NCI-H128 (cell line): Measurements from ENCODE around the gene ARHGAP44.
"Not testable (repeated sequence)": the region's sequence is repeated elsewhere in the genome, so short reads cannot be mapped to it uniquely, and the experiment has no call there.

Experiments used
- DNase-seq: peaks from one replicate; lab custom pipeline; 2025; ENCODE audit not compliant: unreplicated experiment; lab: John Stamatoyannopoulos, UW

Gene ARHGAP44

DNA sequence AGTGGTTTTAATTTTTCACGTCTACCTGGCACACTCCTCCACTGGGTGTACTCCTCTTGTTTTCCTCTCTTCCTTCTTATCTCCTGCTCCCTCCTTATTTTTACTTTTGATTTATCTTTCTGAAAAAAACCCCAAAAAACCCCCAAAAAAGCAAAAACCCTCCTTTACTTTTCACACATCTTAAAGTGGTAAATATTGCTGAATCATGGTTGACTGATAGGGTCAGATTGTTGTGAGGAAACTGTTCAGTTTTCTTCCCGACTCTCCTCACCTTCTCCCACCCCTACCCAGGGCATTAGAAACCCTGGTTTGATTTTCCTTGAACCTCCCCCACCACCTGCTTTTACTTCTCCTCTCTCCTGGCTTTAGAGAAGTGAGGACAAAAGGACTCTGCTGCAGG lies 25.4 kb downstream of the ARHGAP44 start:
- DNase-seq, result no peak

GRCh38 chr17:12815642-12816141 lies 26.4 kb downstream of the ARHGAP44 start:
- no peak for DNase-seq

DNA sequence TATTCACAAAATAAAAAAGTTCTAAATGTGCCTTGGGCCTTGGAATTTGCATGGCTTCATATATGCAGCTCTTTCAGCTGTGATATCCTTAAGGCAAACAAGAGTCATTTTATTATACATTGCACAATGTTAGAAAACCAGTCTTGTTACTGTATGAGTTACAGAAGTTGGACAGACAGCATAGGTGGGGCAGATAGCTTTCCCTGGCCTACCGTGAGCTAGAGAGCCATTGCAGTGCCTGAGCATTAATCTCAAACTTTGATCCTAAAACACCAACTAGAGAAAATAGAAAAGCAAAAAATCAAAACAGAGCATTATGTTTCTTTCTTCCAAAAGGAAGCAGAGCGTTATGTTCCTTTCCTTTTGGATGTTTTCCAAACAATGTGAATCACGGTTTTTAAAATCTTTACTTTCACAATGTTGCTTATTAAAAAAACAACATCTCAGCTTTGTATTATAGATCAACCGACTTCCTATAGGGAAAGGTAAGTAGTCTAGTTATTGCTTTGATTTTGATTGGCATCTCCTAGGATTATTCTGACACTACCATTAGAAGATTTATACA lies 32.2 kb downstream of the ARHGAP44 start:
- no peak for DNase-seq

DNA sequence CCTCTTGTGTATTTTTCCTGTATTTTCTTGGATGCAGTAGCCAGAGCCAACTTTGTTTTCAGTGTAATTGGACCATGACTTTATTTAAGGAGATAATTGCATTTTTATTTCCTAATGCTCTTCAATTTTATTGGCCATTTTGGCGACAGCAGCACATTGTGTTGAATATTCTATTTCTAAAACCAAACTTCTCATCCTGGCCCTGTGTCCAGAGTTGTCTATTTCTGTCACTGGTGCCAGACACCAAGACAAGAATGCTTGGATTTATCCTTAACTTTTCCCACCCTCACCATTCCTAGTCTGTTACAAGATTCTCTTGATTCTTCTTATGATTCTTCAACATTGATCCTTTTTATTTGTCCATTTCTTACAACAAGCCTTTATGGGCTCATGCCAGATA lies 37.1 kb downstream of the ARHGAP44 start:
- no peak for DNase-seq

- DNase-seq, result no peak
Measured at GRCh38 chr17:12830777-12831247, 41.5 kb downstream of the ARHGAP44 start.

DNA sequence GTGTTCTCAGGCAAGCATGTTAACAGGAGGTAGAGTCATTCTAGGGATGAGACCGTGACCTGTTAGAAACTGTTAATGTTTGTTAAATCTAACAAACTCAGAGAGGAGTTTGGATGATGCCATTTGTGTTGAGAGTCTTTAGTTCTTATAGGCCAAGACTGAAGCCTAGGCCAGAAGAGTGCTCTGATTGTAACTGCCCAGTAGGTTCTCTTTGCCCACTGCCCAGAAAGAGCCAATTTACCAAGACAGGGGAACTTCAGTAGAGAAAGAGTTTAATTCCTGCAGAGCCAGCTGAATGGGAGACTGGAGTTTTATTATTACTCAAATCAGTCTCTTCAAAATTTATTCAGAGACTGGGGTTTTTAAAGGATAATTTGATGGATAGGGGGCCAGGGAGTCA lies 42.5 kb downstream of the ARHGAP44 start:
- no peak for DNase-seq

DNA sequence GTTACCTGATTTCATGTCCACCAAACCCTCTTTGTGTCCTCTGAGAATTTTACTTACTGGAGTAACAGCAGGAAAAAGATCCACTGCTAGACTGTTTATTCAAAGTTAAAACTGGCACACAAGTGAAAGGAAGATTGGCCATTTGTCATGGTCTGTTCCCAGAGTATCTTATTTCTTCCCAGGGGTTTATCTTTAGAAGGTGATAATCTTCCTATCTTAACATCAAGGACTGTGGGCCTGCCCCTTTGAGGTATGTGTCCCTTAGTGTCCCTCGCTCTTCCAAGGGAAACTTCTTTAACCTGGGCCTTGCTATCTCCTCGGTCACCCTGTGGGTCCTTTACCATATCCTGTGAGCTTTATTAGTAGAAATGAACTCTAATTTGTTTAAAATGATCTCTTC lies 49.7 kb downstream of the ARHGAP44 start:
- DNase-seq, result no peak

- DNase-seq, result no peak
Measured at GRCh38 chr17:12842936-12843335, 53.6 kb downstream of the ARHGAP44 start.

DNA sequence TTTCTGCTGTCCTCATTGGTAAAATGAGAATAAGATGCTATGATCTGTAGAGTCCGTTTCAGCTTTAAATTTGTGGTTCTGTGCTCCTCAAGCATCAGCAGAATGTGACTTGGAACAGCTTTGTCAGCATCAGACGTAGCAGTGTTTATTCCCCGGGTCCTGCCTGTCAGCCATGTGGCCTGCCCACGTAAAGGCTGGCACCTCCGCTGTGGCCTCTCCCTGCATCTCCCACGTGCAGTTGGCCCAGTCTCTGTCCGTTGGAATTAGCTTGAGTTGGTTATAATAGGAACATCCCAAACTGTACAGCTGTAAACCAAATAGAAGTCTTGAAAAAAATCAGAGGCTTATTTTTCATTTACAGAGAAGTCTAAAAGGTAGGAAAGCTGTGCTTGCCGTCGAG lies 61.7 kb downstream of the ARHGAP44 start:
- DNase-seq, result no peak

DNA sequence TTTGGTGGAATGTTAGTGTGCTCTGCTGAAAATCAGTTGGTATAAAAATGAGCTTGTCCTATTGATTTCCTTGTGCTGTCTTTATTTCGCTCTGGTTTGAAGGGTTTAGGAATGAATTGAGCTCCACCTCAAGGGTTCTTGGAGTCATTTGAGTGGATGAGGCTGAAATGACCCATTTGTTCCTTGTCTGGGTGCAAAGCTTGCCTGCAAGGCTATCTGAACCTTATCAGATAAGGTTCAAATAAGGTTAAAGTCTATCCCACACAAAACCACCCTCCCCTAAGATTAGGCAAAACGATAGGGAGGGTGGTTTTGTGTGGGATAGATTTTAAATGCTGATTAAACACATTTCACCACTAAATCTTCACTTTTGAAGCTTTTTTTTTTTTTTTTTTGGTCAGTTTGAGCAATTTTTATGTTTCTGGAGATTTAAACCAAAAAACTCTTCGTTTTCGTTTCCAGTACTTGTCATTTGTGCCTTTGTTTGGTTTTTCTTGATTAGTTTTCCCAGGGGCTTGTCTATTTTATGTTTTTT lies 62.7 kb downstream of the ARHGAP44 start:
- DNase-seq, result no peak

DNA sequence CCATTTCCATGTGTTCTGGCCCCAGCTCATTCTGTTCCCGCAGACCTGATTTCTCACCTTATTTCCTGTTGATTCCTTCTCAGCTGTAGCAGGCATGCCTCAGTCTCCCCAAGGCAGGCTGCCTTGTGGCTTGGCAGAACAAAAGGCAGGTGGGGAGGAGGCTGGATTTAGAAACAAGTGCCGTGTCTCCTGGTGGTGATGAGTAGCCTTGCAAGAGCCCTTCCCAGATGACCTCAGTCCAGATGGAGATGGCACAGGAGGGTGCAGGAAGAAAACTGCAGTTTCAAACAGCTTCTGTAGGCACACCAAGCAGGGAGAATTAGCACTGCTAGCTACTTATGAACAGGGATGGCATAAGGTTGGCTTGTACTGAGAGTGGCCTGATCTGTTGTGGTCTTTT lies 64.6 kb downstream of the ARHGAP44 start:
- no peak for DNase-seq

GRCh38 chr17:12856416-12856815 lies 67.1 kb downstream of the ARHGAP44 start:
- no peak for DNase-seq

DNA sequence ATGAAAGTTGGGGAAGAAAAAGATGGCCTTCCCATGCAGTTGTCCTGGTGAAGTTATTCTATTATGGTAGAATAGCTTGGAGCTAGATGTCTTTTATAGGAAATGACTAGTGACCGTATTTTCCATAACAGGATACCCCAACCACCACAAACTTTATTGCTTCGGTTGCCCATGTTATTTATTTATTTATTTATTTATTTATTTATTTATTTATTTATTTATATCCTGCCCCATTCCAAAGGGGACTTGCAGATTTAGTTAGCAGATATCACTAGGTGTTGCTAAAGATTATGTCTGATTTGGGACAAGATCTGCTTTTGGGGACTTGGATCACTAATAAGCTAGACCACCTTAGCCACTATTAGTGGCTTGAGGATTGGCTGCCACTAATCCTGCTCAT lies 68.3 kb downstream of the ARHGAP44 start:
- no peak for DNase-seq

DNA sequence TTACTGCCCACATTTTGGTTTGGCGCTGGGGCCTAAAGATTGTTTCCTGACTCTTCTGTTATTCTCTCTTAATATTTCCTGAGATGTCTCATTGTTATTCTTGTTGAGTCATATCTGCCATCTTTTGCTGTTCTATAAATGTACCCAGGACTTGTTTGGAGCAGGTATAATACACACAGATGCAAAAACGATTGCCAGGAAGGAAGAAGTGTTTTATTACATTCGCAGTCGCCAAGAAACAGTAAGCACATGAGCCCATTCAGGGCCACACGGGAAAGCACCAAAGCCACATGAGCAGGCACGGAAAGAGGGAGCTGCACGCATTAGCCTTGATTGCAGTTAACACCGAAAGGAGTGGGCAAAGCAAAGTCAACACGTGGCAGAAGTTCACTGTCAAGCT lies 70.2 kb downstream of the ARHGAP44 start:
- no peak for DNase-seq

DNA sequence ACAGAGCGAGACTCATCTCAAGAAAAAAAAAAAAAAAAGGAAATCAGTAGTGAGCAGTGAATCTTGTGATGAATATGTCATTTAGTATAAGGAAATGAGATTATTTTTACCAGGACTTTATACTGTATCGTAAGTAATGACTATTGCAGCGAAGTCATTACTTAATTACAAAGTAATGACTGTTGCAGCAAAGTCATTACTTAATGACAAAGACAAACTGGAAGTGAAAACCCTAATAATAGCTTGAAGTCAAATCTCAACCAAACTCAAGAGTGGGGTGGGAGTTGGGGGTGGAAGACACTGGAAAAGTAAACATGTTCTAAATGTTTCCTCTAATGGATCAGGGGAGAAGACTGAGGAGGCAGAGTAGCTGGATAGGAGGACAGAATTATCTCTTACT lies 76.5 kb downstream of the ARHGAP44 start:
- no peak for DNase-seq

DNA sequence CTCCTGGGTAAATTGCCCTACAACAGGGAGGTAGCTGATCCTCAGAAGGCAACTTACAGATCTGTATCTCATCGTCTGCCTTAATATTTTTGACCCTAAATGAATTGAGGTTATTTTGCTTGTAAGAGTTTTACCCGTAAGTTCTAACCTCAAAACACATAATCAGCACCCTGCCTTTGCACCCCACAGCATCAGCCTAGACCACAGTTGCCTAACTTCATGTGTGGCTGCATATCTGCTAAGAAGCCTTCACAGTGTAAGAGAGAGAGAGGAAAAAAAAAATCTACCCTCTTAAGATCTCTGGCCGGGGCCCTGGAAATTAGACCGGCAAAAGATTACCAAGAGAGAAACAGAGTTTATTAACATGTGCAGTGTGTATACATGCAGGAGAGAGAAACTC lies 76.9 kb downstream of the ARHGAP44 start:
- DNase-seq, result no peak

- DNase-seq, result no peak
Measured at GRCh38 chr17:12867726-12868125, 78.4 kb downstream of the ARHGAP44 start.

GRCh38 chr17:12873415-12874125 lies 84.3 kb downstream of the ARHGAP44 start:
- DNase-seq, result not testable (repeated sequence)

GRCh38 chr17:12877953-12878669 lies 88.8 kb downstream of the ARHGAP44 start:
- no peak for DNase-seq

DNA sequence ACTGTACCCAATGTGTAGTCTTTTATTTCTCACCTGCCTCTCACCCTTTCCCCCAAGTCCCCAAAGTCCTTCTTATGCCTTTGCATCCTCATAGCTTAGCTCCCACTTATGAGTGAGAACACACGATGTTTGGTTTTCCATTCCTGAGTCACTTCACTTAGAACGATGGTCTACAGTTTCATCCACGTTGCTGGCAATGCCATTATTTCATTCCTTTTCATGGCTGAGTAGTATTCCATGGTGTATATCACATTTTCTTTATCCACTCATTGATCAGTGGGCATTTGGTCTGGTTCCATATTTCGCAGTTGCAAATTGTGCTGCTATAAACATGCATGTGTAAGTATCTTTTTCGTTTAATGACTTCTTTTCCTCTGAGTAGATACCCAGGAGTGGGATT lies 89.8 kb downstream of the ARHGAP44 start:
- not testable (repeated sequence) for DNase-seq

- no peak for DNase-seq
Measured at GRCh38 chr17:12883472-12883871, 94.2 kb downstream of the ARHGAP44 start.

GRCh38 chr17:12887088-12887487 lies 97.8 kb downstream of the ARHGAP44 start:
- no peak for DNase-seq
